ENCODE data around the gene ZNF83. TPM values are rescaled to one million over a fixed set of nuclear protein-coding genes. Genes with fewer than 3 reads are reported as not detected.
"Not testable (repeated sequence)": the region's sequence is repeated elsewhere in the genome, so short reads cannot be mapped to it uniquely, and the experiment has no call there.

The ZNF83 gene
- polyA plus RNA-seq = 13.9 TPM

GRCh38 chr19:52637718-52638585 lies at the start of gene ZNF83:
Gene ZNF83 (minus strand): TSS chr19:52638355.
- Mint-ChIP-seq H3K4me1 (peaks cover 9 to 16% (median 11%) of the 10 kb centered on the region in 3 donors), H3K27me3 (no peaks in the 10 kb centered on the region), H3K9me3 (peaks cover 0 to 14% (median 5%) of the 10 kb centered on the region in 3 donors), H3K4me3 (peak within 1 kb of the TSS; percentile 98 to 99 (median 98)), H3K27ac (peak within 1 kb of the TSS; percentile 94 to 99 (median 98)), H3K36me3 (peaks cover 2% of the 10 kb centered on the region)

GRCh38 chr19:52687684-52688083 lies 49.5 kb upstream of the ZNF83 start:
- no peak overlapping the region for H3K27ac Mint-ChIP-seq
- peaks cover 18 to 22% (median 21%) of the 10 kb centered on the region in 3 donors for H3K4me1 Mint-ChIP-seq
- H3K4me3 Mint-ChIP-seq = no peak overlapping the region
- no peaks in the 10 kb centered on the region for H3K9me3 Mint-ChIP-seq
- no peaks in the 10 kb centered on the region for H3K27me3 Mint-ChIP-seq
- peaks cover 6% of the 10 kb centered on the region for H3K36me3 Mint-ChIP-seq

GRCh38 chr19:52685811-52686210 lies 47.7 kb upstream of the ZNF83 start:
- H3K36me3 Mint-ChIP-seq = peaks cover 6% of the 10 kb centered on the region
- H3K27ac Mint-ChIP-seq = no peak overlapping the region
- peaks cover 18 to 23% (median 18%) of the 10 kb centered on the region in 3 donors for H3K4me1 Mint-ChIP-seq
- no peak overlapping the region for H3K4me3 Mint-ChIP-seq
- H3K27me3 Mint-ChIP-seq = no peaks in the 10 kb centered on the region
- H3K9me3 Mint-ChIP-seq = no peaks in the 10 kb centered on the region

GRCh38 chr19:52681216-52681615 lies 43.1 kb upstream of the ZNF83 start:
- H3K4me1 Mint-ChIP-seq, H3K27me3 Mint-ChIP-seq, H3K4me3 Mint-ChIP-seq, H3K9me3 Mint-ChIP-seq: not testable (repeated sequence)
- Mint-ChIP-seq H3K27ac (peak overlapping the region in 2 of 3 donors; percentile 48 to 83), H3K36me3 (peaks cover 15% of the 10 kb centered on the region)

GRCh38 chr19:52679598-52679997 lies 41.4 kb upstream of the ZNF83 start:
- H3K36me3 Mint-ChIP-seq = peaks cover 15% of the 10 kb centered on the region
- peak overlapping the region in 1 of 3 donors; percentile 67 for H3K27ac Mint-ChIP-seq
- peaks cover 3 to 7% (median 3%) of the 10 kb centered on the region in 3 donors for H3K4me1 Mint-ChIP-seq

GRCh38 chr19:52675239-52675638 lies 37.1 kb upstream of the ZNF83 start:
- H3K27ac Mint-ChIP-seq, H3K9me3 Mint-ChIP-seq, H3K4me1 Mint-ChIP-seq, H3K27me3 Mint-ChIP-seq, H3K4me3 Mint-ChIP-seq: not testable (repeated sequence)
- H3K36me3 Mint-ChIP-seq = peaks cover 22% of the 10 kb centered on the region

More at GRCh38 chr19:52679598-52679997, 41.4 kb upstream of the ZNF83 start:
- H3K9me3 Mint-ChIP-seq = peaks cover 0 to 4% (median 0%) of the 10 kb centered on the region in 3 donors
- no peaks in the 10 kb centered on the region for H3K27me3 Mint-ChIP-seq
- no peak overlapping the region for H3K4me3 Mint-ChIP-seq

GRCh38 chr19:52673014-52673413 lies 34.9 kb upstream of the ZNF83 start:
- Mint-ChIP-seq H3K27ac (no peak overlapping the region), H3K9me3 (peaks cover 0 to 8% (median 3%) of the 10 kb centered on the region in 3 donors), H3K36me3 (peaks cover 20% of the 10 kb centered on the region), H3K4me3 (peak overlapping the region in 1 of 4 donors; percentile 45), H3K27me3 (no peaks in the 10 kb centered on the region), H3K4me1 (peaks cover 1 to 3% (median 3%) of the 10 kb centered on the region in 3 donors)

GRCh38 chr19:52670046-52670445 lies 31.9 kb upstream of the ZNF83 start:
- H3K36me3 Mint-ChIP-seq = peaks cover 19% of the 10 kb centered on the region
- peaks cover 0 to 4% (median 0%) of the 10 kb centered on the region in 3 donors for H3K4me1 Mint-ChIP-seq
- no peak overlapping the region for H3K27ac Mint-ChIP-seq
- H3K4me3 Mint-ChIP-seq = no peak overlapping the region
- H3K27me3 Mint-ChIP-seq = no peaks in the 10 kb centered on the region
- peaks cover 0 to 4% (median 3%) of the 10 kb centered on the region in 3 donors for H3K9me3 Mint-ChIP-seq

- no peak overlapping the region for H3K4me3 Mint-ChIP-seq
- no peak overlapping the region for H3K27ac Mint-ChIP-seq
- no peaks in the 10 kb centered on the region for H3K27me3 Mint-ChIP-seq
- H3K4me1 Mint-ChIP-seq = peaks cover 0 to 4% (median 0%) of the 10 kb centered on the region in 3 donors
- peaks cover 18% of the 10 kb centered on the region for H3K36me3 Mint-ChIP-seq
- H3K9me3 Mint-ChIP-seq = peaks cover 0 to 4% (median 3%) of the 10 kb centered on the region in 3 donors
Observed at GRCh38 chr19:52669586-52669985, 31.4 kb upstream of the ZNF83 start.

- peaks cover 15% of the 10 kb centered on the region for H3K36me3 Mint-ChIP-seq
Observed at GRCh38 chr19:52667972-52668371, 29.8 kb upstream of the ZNF83 start.

GRCh38 chr19:52666506-52666905 lies 28.4 kb upstream of the ZNF83 start:
- Mint-ChIP-seq H3K27me3 (no peaks in the 10 kb centered on the region), H3K4me1 (peaks cover 0 to 4% (median 0%) of the 10 kb centered on the region in 3 donors), H3K9me3 (peaks cover 3% of the 10 kb centered on the region in 3 donors), H3K36me3 (peaks cover 15% of the 10 kb centered on the region), H3K4me3 (no peak overlapping the region), H3K27ac (no peak overlapping the region)

More at GRCh38 chr19:52667972-52668371, 29.8 kb upstream of the ZNF83 start:
- Mint-ChIP-seq H3K27me3 (no peaks in the 10 kb centered on the region), H3K4me1 (peaks cover 0 to 4% (median 0%) of the 10 kb centered on the region in 3 donors), H3K4me3 (no peak overlapping the region), H3K27ac (no peak overlapping the region), H3K9me3 (peaks cover 0 to 6% (median 3%) of the 10 kb centered on the region in 3 donors)

GRCh38 chr19:52665529-52665928 lies 27.4 kb upstream of the ZNF83 start:
- no peak overlapping the region for H3K27ac Mint-ChIP-seq
- H3K9me3 Mint-ChIP-seq = peaks cover 3 to 9% (median 4%) of the 10 kb centered on the region in 3 donors
- H3K4me3 Mint-ChIP-seq = no peak overlapping the region
- H3K27me3 Mint-ChIP-seq = no peaks in the 10 kb centered on the region
- peaks cover 0 to 4% (median 0%) of the 10 kb centered on the region in 3 donors for H3K4me1 Mint-ChIP-seq
- peaks cover 19% of the 10 kb centered on the region for H3K36me3 Mint-ChIP-seq

- no peak overlapping the region for H3K27ac Mint-ChIP-seq
- no peaks in the 10 kb centered on the region for H3K27me3 Mint-ChIP-seq
- no peak overlapping the region for H3K4me3 Mint-ChIP-seq
- peaks cover 21% of the 10 kb centered on the region for H3K36me3 Mint-ChIP-seq
- peaks cover 0 to 4% (median 0%) of the 10 kb centered on the region in 3 donors for H3K4me1 Mint-ChIP-seq
- H3K9me3 Mint-ChIP-seq = peaks cover 3 to 14% (median 3%) of the 10 kb centered on the region in 3 donors
Observed at GRCh38 chr19:52665027-52665426, 26.9 kb upstream of the ZNF83 start.

GRCh38 chr19:52664461-52664860 lies 26.3 kb upstream of the ZNF83 start:
- no peak overlapping the region for H3K4me3 Mint-ChIP-seq
- H3K4me1 Mint-ChIP-seq = peaks cover 0 to 4% (median 0%) of the 10 kb centered on the region in 3 donors
- H3K36me3 Mint-ChIP-seq = peaks cover 24% of the 10 kb centered on the region
- H3K9me3 Mint-ChIP-seq = peaks cover 1 to 15% (median 2%) of the 10 kb centered on the region in 3 donors
- no peaks in the 10 kb centered on the region for H3K27me3 Mint-ChIP-seq
- no peak overlapping the region for H3K27ac Mint-ChIP-seq

GRCh38 chr19:52662631-52663030 lies 24.5 kb upstream of the ZNF83 start:
- Mint-ChIP-seq H3K27ac (no peak overlapping the region), H3K27me3 (no peaks in the 10 kb centered on the region), H3K9me3 (peaks cover 2 to 15% (median 7%) of the 10 kb centered on the region in 3 donors), H3K36me3 (peaks cover 31% of the 10 kb centered on the region), H3K4me1 (peaks cover 0 to 4% (median 0%) of the 10 kb centered on the region in 3 donors), H3K4me3 (no peak overlapping the region)

Measured in IgD-negative memory B cell (primary cell).